Panc1 (cell line): ENCODE measurements around the gene EVC. TPM values are rescaled to one million over a fixed set of nuclear protein-coding genes. Genes with fewer than 3 reads are reported as not detected.
"Not testable (repeated sequence)": the region's sequence is repeated elsewhere in the genome, so short reads cannot be mapped to it uniquely, and the experiment has no call there.

Experiments used
- ATAC-seq: fragments of 200-7000 bp; cut with Tn5 transposase; 2 replicates; pipeline ENCODE4 v1.9.1; 2020; ENCODE audit warnings: mild to moderate bottlenecking, moderate library complexity
- BruUV-seq: library from RNA; stranded (reverse); fragments of 400-500 nt; replicated peaks from 2 replicates; lab custom pipeline; 2021; lab: Mats Ljungman, UMichigan
- CTCF ChIA-PET: fragments of 300-600 bp; sonication (Branson Sonifier 250); formaldehyde crosslinking; loops from one replicate; lab custom pipeline; 2022; ENCODE audit warnings: antibody characterized with exemption; lab: Charles Lee
- POLR2A ChIA-PET: fragments of 300-600 bp; sonication (Branson Sonifier 250); formaldehyde crosslinking; loops from one replicate; lab custom pipeline; 2022; ENCODE audit warnings: antibody characterized with exemption; lab: Charles Lee
- DNase-seq: peaks from one replicate; pipeline ENCODE4 v3.0.0-alpha.2; 2010; ENCODE audit warnings: low read depth, low spot score
- H3K27ac ChIP-seq: 2 replicates; pipeline ENCODE4 v1.5.1; 2011; ENCODE audit warnings: mild to moderate bottlenecking, low read length, inconsistent platforms
- H3K27me3 ChIP-seq: fragments of 200-500 bp; sonication (Bioruptor generic); 2 replicates; pipeline ENCODE4 v1.6.0; 2014; ENCODE audit warnings: low read length, inconsistent platforms; ENCODE audit not compliant: control insufficient read depth, insufficient read depth
- H3K36me3 ChIP-seq: fragments of 200-500 bp; sonication (Bioruptor generic); 2 replicates; pipeline ENCODE4 v1.5.1; 2014; ENCODE audit warnings: inconsistent platforms, mild to moderate bottlenecking, low read length, moderate library complexity; ENCODE audit not compliant: control insufficient read depth, insufficient read depth
- H3K4me1 ChIP-seq: 2 replicates; pipeline ENCODE4 v1.5.1; 2011; ENCODE audit warnings: inconsistent platforms, mild to moderate bottlenecking, low read length, moderate library complexity; ENCODE audit not compliant: control insufficient read depth, insufficient read depth
- H3K4me3 ChIP-seq, 2 experiments: 2 replicates each; pipeline ENCODE4 v1.5.1; 2011 to 2012; ENCODE audit warnings: low read depth in 2 of 2, low read length in 2 of 2, mild to moderate bottlenecking in 2 of 2, inconsistent platforms in 1 of 2, moderate library complexity in 1 of 2
- H3K9me3 ChIP-seq: fragments of 200-500 bp; sonication (Bioruptor generic); 2 replicates; pipeline ENCODE4 v1.5.1; 2014; ENCODE audit warnings: low read depth, mild to moderate bottlenecking, inconsistent platforms, low read length, moderate library complexity; ENCODE audit not compliant: control insufficient read depth, insufficient read depth
- CTCF ChIP-seq: fragments of 450-650 bp; IDR thresholded peaks from 2 replicates; pipeline ENCODE4 v1.5.1; 2017; ENCODE audit warnings: mild to moderate bottlenecking
- POLR2AphosphoS5 ChIP-seq: IDR thresholded peaks from 2 replicates; pipeline ENCODE4 v1.6.1; 2012; ENCODE audit warnings: mild to moderate bottlenecking, low read depth, low read length, moderate library complexity
- SIN3A ChIP-seq: IDR thresholded peaks from 2 replicates; pipeline ENCODE4 v1.6.1; 2012; ENCODE audit warnings: low read depth, mild to moderate bottlenecking, low read length, moderate library complexity, borderline replicate concordance; ENCODE audit not compliant: insufficient read depth
- TCF7L2 ChIP-seq: IDR thresholded peaks from 2 replicates; pipeline ENCODE4 v1.6.1; 2011; ENCODE audit warnings: mild to moderate bottlenecking, low read depth, low read length, inconsistent platforms
- in situ Hi-C: cut with HindIII; loops from 2 replicates; pipeline ENCODE4 v1.10.0; 2016; ENCODE audit warnings: low sequenced_read_pairs, low pct_unique_long_range_greater_than_20kb
- intact Hi-C: fragments of 100-400 bp; cut with micrococcal nuclease; formaldehyde crosslinking; loops from one replicate; pipeline ENCODE4 v1.10.0; 2022; ENCODE audit not compliant: unreplicated experiment
- total RNA-seq: library from RNA; stranded (reverse); gene quantifications from one replicate; pipeline ENCODE4 v1.2.1, GENCODE V29; 2021; ENCODE audit not compliant: unreplicated experiment
- TF ChIP-seq, protein P1 (sequence below), 2 experiments: IDR thresholded peaks; 2 replicates each; pipeline ENCODE4 v1.6.1; 2011 to 2012; ENCODE audit warnings: low read depth in 2 of 2, control low read depth in 1 of 2, low read length in 1 of 2, mild to moderate bottlenecking in 1 of 2, moderate library complexity in 1 of 2; ENCODE audit not compliant: insufficient read depth in 1 of 2

EVC gene
- total RNA-seq, 1 experiment from 2014 or later = 12.1 TPM

DNA sequence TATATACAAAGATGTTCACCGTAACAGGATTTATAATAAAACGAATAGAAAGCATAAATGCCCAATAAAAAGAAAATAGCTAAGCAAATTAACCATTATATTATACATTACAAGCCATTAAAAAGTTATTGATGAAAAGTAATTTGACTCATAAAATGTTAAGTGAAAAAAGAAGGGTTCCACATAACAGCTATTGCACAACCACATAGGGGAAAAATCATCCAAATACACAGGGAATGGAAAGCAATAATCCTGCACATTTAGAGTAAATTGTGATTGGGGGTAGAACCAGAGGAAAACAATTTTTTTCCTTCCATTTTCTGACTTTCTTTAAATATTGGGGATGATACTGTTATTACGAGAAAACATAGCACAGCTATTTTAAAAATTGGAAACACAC is 143.9 kb downstream of the EVC start:
- Histone ChIP-seq H3K27me3 (no peaks in the 10 kb centered on the region; the same call in 1 of the 2 replicates), H3K4me1 (no peaks in the 10 kb centered on the region), H3K9me3 (no peaks in the 10 kb centered on the region), H3K27ac (no peak overlapping the region), H3K4me3 (no peak overlapping the region), H3K36me3 (no peaks in the 10 kb centered on the region)
- intact Hi-C loops = no loop called here
- no TSS peak for BruUV-seq
- ChIA-PET CTCF (no interaction called here), POLR2A (no interaction called here)
- ATAC-seq = no peak
- no peak for DNase-seq
- in situ Hi-C loops = no loop called here
- TF ChIP-seq CTCF (no peak), POLR2AphosphoS5 (no peak), SIN3A (no peak), TCF7L2 (no peak)
- TF ChIP-seq, protein P1, sequence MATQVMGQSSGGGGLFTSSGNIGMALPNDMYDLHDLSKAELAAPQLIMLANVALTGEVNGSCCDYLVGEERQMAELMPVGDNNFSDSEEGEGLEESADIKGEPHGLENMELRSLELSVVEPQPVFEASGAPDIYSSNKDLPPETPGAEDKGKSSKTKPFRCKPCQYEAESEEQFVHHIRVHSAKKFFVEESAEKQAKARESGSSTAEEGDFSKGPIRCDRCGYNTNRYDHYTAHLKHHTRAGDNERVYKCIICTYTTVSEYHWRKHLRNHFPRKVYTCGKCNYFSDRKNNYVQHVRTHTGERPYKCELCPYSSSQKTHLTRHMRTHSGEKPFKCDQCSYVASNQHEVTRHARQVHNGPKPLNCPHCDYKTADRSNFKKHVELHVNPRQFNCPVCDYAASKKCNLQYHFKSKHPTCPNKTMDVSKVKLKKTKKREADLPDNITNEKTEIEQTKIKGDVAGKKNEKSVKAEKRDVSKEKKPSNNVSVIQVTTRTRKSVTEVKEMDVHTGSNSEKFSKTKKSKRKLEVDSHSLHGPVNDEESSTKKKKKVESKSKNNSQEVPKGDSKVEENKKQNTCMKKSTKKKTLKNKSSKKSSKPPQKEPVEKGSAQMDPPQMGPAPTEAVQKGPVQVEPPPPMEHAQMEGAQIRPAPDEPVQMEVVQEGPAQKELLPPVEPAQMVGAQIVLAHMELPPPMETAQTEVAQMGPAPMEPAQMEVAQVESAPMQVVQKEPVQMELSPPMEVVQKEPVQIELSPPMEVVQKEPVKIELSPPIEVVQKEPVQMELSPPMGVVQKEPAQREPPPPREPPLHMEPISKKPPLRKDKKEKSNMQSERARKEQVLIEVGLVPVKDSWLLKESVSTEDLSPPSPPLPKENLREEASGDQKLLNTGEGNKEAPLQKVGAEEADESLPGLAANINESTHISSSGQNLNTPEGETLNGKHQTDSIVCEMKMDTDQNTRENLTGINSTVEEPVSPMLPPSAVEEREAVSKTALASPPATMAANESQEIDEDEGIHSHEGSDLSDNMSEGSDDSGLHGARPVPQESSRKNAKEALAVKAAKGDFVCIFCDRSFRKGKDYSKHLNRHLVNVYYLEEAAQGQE (IDR thresholded peaks at IDR 0.05; ENCODE audit: insufficient read depth in 1 of 2, low read depth in 2 of 2, low read length in 1 of 2) = no peak

DNA sequence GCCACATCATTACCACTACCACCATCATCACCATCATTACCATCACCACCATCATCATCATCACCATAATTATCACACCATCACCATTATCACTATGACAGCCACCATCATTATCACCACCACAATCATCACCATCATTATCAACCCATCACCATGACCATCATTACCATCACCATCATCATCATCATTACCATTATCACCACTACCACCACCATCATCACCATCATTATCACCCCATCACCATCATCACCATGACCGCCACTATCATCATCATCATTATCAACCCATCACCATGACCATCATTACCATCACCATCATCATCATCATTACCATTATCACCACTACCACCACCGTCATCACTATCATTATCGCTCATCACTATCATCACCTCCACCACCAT is 145.4 kb downstream of the EVC start:
- DNase-seq, ATAC-seq, H3K9me3 ChIP-seq, H3K27ac ChIP-seq, CTCF ChIA-PET, H3K27me3 ChIP-seq, H3K4me3 ChIP-seq, in situ Hi-C loops, H3K36me3 ChIP-seq, intact Hi-C loops, H3K4me1 ChIP-seq, BruUV-seq, POLR2A ChIA-PET: not testable (repeated sequence)

DNA sequence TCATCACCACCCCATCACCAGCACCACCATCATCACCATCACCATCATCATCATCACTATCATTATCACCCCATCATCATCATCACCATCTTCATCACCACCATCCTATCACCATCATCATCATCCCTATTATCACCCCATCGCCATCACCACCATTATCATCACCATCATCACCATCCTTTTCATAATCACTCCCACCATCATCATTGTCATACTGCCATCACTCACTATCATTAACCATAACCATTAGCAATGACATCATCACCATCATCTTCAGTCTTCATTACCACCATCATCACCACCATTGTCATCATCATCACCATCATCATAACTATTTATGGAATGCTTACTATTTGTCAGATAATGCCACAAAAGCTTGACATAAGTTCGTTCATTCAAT is 146.2 kb downstream of the EVC start:
- H3K4me1 ChIP-seq = no peaks in the 10 kb centered on the region
- ChIA-PET POLR2A (no interaction called here), CTCF (no interaction called here)
- no peak overlapping the region for H3K4me3 ChIP-seq
- intact Hi-C loops (no loop called here), in situ Hi-C loops (no loop called here)
- no peaks in the 10 kb centered on the region for H3K36me3 ChIP-seq
- no peaks in the 10 kb centered on the region for H3K9me3 ChIP-seq
- no peak overlapping the region for H3K27ac ChIP-seq
- ATAC-seq (no peak), DNase-seq (no peak)
- TF ChIP-seq SIN3A (no peak), TCF7L2 (no peak)
- TF ChIP-seq, protein P1 (IDR thresholded peaks at IDR 0.05; ENCODE audit: insufficient read depth in 1 of 2, low read depth in 2 of 2, low read length in 1 of 2) = no peak
- BruUV-seq = no TSS peak
- H3K27me3 ChIP-seq = no peaks in the 10 kb centered on the region; the same call in 1 of the 2 replicates
